ENCODE data around the gene GATA2.

The GATA2 gene

DNA sequence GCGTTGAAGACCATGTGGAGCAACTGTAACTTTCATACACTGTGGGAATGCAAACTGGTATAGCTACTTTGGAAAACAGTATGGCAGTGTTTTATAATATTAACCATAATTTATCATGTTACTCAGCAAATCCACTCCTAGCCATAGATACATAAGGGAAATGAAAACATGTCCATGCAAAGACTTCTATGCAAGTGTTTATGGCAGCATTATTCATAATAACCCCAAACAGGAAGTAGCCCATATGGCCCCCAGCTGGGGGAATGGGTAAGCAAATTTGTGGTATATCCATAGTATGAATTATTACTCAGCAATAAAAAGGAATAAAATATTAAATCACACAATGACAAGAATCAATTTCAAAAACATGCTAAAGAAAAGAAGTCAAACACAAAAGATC is 23.0 kb upstream of the GATA2 start:
- Histone ChIP-seq H3K4me1 (ENCODE audit: control insufficient read depth, low read depth, low read length) (no peaks in the 10 kb centered on the region), H3K9ac (ENCODE audit: low read length) (no peak overlapping the region), H3K27me3 (ENCODE audit: control insufficient read depth, insufficient read depth, low read length) (peaks cover 6% of the 10 kb centered on the region), H3K4me3 (ENCODE audit: low read length) (no peak overlapping the region), H3K36me3 (ENCODE audit: control insufficient read depth, low read depth, low read length) (no peaks in the 10 kb centered on the region), H3K27ac (ENCODE audit: low read length) (no peak overlapping the region), H3K9me3 (ENCODE audit: control insufficient read depth, low read depth, low read length) (no peaks in the 10 kb centered on the region)

DNA sequence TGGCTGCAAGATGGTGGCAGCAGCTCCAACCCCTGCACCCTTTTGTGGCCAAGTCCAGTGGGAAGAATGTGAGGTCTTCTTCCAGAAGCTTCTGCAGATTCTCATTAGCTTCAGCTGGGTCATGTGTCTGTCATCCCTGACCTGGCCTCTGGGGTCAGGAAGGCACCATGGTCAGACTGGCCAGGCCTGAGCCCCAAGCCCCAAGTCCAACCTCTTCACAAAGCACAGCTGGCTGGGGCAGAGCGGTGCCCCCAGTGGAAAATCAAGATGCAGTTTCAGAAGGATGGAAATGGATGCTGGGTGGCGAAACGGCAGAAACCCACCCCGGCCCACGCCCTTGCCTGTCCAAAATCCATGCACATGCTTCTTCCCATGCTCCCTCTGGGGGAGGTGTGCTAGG is 15.9 kb upstream of the GATA2 start:
- H3K36me3 ChIP-seq (ENCODE audit: control insufficient read depth, low read depth, low read length), result no peaks in the 10 kb centered on the region
- H3K27me3 ChIP-seq (ENCODE audit: control insufficient read depth, insufficient read depth, low read length), result peaks cover 5% of the 10 kb centered on the region
- H3K4me3 ChIP-seq (ENCODE audit: low read length), result no peak overlapping the region
- no peaks in the 10 kb centered on the region for H3K4me1 ChIP-seq (ENCODE audit: control insufficient read depth, low read depth, low read length)
- H3K27ac ChIP-seq (ENCODE audit: low read length), result no peak overlapping the region
- H3K9me3 ChIP-seq (ENCODE audit: control insufficient read depth, low read depth, low read length), result no peaks in the 10 kb centered on the region
- H3K9ac ChIP-seq (ENCODE audit: low read length), result no peak overlapping the region

DNA sequence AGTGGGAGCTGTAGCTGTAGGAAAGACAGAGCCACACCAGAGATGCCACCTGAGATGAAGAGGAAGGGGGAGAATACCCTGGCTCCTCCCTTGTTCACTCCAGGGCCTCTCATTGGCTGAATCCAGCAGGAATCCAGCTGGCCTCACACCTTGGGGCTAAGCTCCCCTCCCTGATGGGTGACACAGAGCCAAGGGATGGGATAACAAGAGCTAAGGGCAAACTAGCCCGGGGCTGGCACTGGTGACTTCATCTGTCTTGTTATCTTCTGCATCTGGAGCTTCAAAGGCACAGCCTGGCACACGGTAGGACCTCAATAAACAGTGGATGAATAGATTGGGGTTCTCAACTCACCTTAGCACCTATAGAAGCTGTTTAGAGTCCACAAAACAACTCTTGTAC is 13.8 kb upstream of the GATA2 start:
- no peak overlapping the region for H3K4me3 ChIP-seq (ENCODE audit: low read length)
- H3K36me3 ChIP-seq (ENCODE audit: control insufficient read depth, low read depth, low read length), result no peaks in the 10 kb centered on the region
- no peaks in the 10 kb centered on the region for H3K4me1 ChIP-seq (ENCODE audit: control insufficient read depth, low read depth, low read length)
- no peaks in the 10 kb centered on the region for H3K9me3 ChIP-seq (ENCODE audit: control insufficient read depth, low read depth, low read length)
- no peak overlapping the region for H3K27ac ChIP-seq (ENCODE audit: low read length)
- H3K9ac ChIP-seq (ENCODE audit: low read length), result no peak overlapping the region
- peaks cover 5% of the 10 kb centered on the region for H3K27me3 ChIP-seq (ENCODE audit: control insufficient read depth, insufficient read depth, low read length)

DNA sequence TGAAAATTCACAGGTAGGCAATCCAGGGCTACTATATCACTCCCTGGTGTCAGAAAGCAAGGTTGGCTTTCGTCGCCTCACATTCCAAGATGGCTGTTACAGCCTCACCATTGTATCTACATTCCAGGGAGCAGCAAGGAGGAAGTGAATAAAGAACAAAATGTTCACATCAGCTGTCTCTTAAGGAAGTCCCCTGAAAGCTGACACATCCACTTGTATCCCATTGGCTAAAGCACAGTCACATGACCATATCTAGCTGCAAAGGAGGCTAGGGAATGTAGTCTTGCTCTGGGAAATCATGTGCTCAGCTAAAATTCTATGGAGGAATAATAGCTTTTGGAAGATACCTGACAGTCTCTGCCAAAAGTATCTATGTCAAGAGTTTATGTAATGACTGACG is 12.8 kb upstream of the GATA2 start:
- H3K9ac ChIP-seq (ENCODE audit: low read length), result no peak overlapping the region
- H3K36me3 ChIP-seq (ENCODE audit: control insufficient read depth, low read depth, low read length), result no peaks in the 10 kb centered on the region
- no peaks in the 10 kb centered on the region for H3K9me3 ChIP-seq (ENCODE audit: control insufficient read depth, low read depth, low read length)
- H3K27me3 ChIP-seq (ENCODE audit: control insufficient read depth, insufficient read depth, low read length), result peaks cover 5% of the 10 kb centered on the region
- no peaks in the 10 kb centered on the region for H3K4me1 ChIP-seq (ENCODE audit: control insufficient read depth, low read depth, low read length)
- H3K27ac ChIP-seq (ENCODE audit: low read length), result no peak overlapping the region
- H3K4me3 ChIP-seq (ENCODE audit: low read length), result no peak overlapping the region

DNA sequence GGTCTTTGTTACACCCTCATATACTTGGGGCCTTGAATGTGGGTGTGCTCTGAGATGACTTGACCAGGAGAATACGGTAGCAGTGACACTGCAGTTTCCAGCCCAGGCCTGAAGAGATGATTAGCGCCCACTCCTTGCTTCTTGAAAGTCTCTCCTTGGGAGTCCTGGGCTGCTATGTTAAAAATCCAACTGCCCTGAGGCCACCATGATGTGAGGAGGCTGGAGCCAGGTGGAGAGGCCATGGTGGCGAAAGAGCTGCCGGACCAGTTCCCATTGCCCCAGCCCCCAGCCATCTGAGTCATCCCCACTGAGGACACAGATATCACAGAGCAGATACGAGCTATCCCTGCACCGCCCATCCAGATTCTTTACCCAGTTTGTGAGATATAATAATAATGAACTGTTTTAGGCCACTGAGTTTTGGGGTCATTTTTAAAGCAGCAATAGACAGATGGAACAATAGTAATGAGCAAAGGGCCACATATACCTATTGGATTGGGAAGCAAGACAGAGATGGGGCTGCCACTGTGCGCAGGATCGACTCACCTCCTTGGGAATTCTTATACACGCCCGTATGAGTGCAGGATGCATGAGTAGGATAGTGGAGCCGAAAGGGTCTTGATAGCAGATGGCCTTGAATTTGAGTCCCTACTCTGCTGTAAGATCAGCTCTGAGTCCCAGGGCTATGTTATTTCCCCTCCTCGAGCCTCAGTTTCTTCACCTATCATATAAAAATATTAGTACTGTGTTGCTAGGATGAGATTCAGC is 12.1 kb upstream of the GATA2 start:
- Histone ChIP-seq H3K4me3 (ENCODE audit: low read length) (no peak overlapping the region), H3K36me3 (ENCODE audit: control insufficient read depth, low read depth, low read length) (no peaks in the 10 kb centered on the region), H3K9me3 (ENCODE audit: control insufficient read depth, low read depth, low read length) (no peaks in the 10 kb centered on the region), H3K27me3 (ENCODE audit: control insufficient read depth, insufficient read depth, low read length) (peaks cover 5% of the 10 kb centered on the region), H3K9ac (ENCODE audit: low read length) (no peak overlapping the region), H3K27ac (ENCODE audit: low read length) (no peak overlapping the region), H3K4me1 (ENCODE audit: control insufficient read depth, low read depth, low read length) (no peaks in the 10 kb centered on the region)

DNA sequence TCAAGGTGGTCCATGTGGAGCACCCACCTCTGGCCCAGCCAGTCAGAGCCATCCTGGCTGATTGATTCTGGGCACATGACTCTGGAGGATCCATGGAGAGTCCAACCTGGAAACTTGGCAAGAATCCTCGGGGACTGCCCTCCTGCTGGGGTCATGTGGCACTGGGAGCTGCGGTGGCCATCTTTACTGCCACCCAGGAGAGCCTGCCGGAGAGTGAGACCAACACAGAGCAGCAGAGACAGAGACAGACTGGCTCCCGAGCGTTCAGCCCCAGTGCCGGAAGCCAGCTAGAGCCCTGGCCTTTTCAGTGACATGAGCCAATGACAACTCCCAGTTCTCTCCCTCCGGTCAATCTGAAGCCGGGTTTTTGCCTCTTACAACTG is 11.5 kb upstream of the GATA2 start:
- H3K36me3 ChIP-seq (ENCODE audit: control insufficient read depth, low read depth, low read length), result no peaks in the 10 kb centered on the region
- no peak overlapping the region for H3K27ac ChIP-seq (ENCODE audit: low read length)
- no peaks in the 10 kb centered on the region for H3K9me3 ChIP-seq (ENCODE audit: control insufficient read depth, low read depth, low read length)
- no peak overlapping the region for H3K9ac ChIP-seq (ENCODE audit: low read length)
- H3K4me3 ChIP-seq (ENCODE audit: low read length), result no peak overlapping the region
- no peaks in the 10 kb centered on the region for H3K4me1 ChIP-seq (ENCODE audit: control insufficient read depth, low read depth, low read length)
- peaks cover 5% of the 10 kb centered on the region for H3K27me3 ChIP-seq (ENCODE audit: control insufficient read depth, insufficient read depth, low read length)

DNA sequence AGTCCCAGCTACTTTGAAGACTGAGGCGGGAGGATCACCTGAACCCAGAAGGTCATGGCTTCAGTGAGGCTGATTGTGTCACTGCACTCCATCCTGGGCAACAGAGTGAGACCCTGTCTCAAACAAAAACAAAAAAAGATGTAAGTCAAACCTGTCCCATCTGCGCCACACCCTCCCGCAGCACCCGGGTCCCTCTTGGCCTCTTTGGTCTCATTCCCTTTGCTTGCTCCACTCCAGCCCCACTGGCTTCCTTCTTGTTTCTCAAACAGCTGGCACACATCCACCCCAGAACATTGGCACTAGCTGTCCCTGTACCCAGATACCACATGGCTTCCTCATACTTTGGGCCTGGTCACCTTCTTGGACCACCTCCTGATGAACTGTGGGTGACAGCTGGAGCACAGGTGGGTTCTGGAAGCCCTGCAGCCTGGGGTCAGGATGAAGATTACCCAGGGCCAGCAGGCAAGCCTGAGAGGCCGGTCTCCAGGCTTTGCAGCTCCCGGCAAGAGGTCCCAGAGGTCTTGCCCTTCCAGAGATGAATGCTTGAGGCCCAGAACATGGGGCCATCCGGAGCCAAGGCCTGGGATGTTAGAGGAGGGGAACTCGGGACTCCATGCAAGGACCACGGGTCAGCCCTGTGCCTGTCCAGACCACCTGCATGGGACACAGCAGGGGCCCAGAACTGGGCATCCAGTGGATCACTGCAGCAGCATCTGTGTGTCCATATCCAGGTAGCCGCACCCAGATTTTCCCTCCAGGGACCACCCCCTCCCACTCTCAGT is 10.9 kb upstream of the GATA2 start:
- Histone ChIP-seq H3K4me1 (ENCODE audit: control insufficient read depth, low read depth, low read length) (no peaks in the 10 kb centered on the region), H3K9ac (ENCODE audit: low read length) (no peak overlapping the region), H3K27ac (ENCODE audit: low read length) (no peak overlapping the region), H3K4me3 (ENCODE audit: low read length) (no peak overlapping the region), H3K27me3 (ENCODE audit: control insufficient read depth, insufficient read depth, low read length) (peaks cover 11% of the 10 kb centered on the region), H3K36me3 (ENCODE audit: control insufficient read depth, low read depth, low read length) (no peaks in the 10 kb centered on the region), H3K9me3 (ENCODE audit: control insufficient read depth, low read depth, low read length) (no peaks in the 10 kb centered on the region)

DNA sequence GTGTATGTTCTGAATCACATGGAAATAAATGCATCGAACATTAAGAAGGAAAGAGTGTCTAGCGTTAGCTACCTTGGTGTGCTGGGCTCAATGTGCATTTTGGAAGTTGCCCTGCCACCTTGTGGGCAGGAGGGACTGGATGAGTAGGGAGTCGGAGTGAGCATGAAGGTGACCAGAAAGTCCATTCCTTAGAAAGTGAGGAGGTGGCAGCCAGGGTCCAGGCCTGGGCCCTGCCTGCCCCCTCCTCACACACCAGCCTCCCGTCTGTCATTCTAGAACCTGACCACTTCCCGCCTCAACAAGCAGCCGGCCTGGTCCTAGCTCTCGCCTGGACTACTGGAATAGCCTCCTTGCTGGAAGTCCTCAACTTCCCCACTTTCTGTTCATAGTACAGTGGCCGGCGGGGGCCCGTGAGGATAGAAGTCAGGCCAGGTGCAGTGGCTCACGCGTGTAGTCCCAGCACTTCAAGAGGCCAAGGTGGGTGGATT is 10.2 kb upstream of the GATA2 start:
- H3K4me3 ChIP-seq (ENCODE audit: low read length), result no peak overlapping the region
- H3K36me3 ChIP-seq (ENCODE audit: control insufficient read depth, low read depth, low read length), result no peaks in the 10 kb centered on the region
- H3K27ac ChIP-seq (ENCODE audit: low read length), result no peak overlapping the region
- no peak overlapping the region for H3K9ac ChIP-seq (ENCODE audit: low read length)
- no peaks in the 10 kb centered on the region for H3K4me1 ChIP-seq (ENCODE audit: control insufficient read depth, low read depth, low read length)
- peaks cover 18% of the 10 kb centered on the region for H3K27me3 ChIP-seq (ENCODE audit: control insufficient read depth, insufficient read depth, low read length)
- H3K9me3 ChIP-seq (ENCODE audit: control insufficient read depth, low read depth, low read length), result no peaks in the 10 kb centered on the region

DNA sequence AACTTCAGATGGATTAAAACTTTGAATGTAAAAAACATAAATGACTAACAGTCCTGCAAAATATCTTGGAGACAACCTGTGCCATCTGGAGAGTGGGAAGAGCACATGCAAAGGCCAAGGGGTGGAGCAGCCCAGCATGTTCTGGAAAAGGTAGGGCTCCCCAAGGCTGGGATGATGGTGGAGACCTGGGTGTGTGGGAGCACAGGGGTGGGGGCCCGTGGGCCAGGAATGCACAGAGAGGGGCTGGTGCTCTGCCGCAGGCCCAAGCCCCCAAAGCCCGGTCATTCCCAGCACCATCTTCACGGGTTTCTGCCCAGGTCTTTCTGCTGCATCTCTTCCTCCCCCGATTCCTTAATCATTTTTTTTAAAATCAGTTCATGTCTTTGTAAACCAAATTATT is 9.7 kb upstream of the GATA2 start:
- Histone ChIP-seq H3K27me3 (ENCODE audit: control insufficient read depth, insufficient read depth, low read length) (peaks cover 19% of the 10 kb centered on the region), H3K36me3 (ENCODE audit: control insufficient read depth, low read depth, low read length) (no peaks in the 10 kb centered on the region), H3K4me3 (ENCODE audit: low read length) (no peak overlapping the region), H3K9me3 (ENCODE audit: control insufficient read depth, low read depth, low read length) (no peaks in the 10 kb centered on the region), H3K9ac (ENCODE audit: low read length) (no peak overlapping the region), H3K4me1 (ENCODE audit: control insufficient read depth, low read depth, low read length) (no peaks in the 10 kb centered on the region), H3K27ac (ENCODE audit: low read length) (no peak overlapping the region)

DNA sequence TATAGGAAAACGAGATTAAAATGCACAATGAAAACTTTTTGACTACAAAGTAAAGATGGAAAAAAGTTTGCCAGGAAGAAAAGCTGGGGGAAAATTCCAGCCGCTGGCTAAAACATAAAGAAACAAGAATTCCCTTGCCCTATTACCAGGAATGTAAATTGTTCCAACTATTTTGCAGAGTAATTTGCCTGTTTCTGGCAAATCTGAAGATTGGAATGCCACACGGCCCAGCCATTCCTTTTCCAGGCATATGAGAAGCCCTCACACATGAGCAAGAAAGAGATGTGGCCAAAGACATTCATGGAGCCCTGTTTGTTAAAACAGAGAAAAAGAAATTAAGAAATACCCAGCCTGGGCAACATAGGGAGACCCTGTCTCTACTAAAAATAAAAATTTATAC is 8.4 kb upstream of the GATA2 start:
- H3K27me3 ChIP-seq (ENCODE audit: control insufficient read depth, insufficient read depth, low read length), result peaks cover 32% of the 10 kb centered on the region
- H3K27ac ChIP-seq (ENCODE audit: low read length), result no peak overlapping the region
- no peak overlapping the region for H3K9ac ChIP-seq (ENCODE audit: low read length)
- peaks cover 6% of the 10 kb centered on the region for H3K4me1 ChIP-seq (ENCODE audit: control insufficient read depth, low read depth, low read length)
- no peaks in the 10 kb centered on the region for H3K36me3 ChIP-seq (ENCODE audit: control insufficient read depth, low read depth, low read length)
- no peak overlapping the region for H3K4me3 ChIP-seq (ENCODE audit: low read length)
- H3K9me3 ChIP-seq (ENCODE audit: control insufficient read depth, low read depth, low read length), result no peaks in the 10 kb centered on the region

DNA sequence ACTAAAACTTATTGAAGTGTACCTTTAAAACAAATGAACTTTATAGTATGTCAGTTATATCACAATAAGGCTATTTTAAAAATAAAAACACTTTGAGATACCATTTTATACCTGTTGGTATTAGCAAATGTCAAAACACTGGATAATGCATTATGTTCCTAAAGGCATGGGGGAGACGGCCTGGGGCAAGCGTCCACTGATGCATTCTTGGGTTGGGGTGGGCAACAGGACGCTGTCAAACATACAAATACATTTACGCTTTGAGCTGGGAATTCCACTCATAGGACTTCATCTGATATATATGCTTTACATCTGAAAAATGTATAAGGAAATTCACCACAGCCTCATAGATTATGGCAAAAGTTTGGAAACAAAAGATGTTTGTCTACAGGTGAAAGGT is 7.6 kb upstream of the GATA2 start:
- Histone ChIP-seq H3K36me3 (ENCODE audit: control insufficient read depth, low read depth, low read length) (no peaks in the 10 kb centered on the region), H3K4me3 (ENCODE audit: low read length) (no peak overlapping the region), H3K9me3 (ENCODE audit: control insufficient read depth, low read depth, low read length) (no peaks in the 10 kb centered on the region), H3K4me1 (ENCODE audit: control insufficient read depth, low read depth, low read length) (peaks cover 6% of the 10 kb centered on the region), H3K27ac (ENCODE audit: low read length) (no peak overlapping the region), H3K9ac (ENCODE audit: low read length) (no peak overlapping the region), H3K27me3 (ENCODE audit: control insufficient read depth, insufficient read depth, low read length) (peaks cover 40% of the 10 kb centered on the region)
